ENCODE measurements around the gene HHLA2.

DNA sequence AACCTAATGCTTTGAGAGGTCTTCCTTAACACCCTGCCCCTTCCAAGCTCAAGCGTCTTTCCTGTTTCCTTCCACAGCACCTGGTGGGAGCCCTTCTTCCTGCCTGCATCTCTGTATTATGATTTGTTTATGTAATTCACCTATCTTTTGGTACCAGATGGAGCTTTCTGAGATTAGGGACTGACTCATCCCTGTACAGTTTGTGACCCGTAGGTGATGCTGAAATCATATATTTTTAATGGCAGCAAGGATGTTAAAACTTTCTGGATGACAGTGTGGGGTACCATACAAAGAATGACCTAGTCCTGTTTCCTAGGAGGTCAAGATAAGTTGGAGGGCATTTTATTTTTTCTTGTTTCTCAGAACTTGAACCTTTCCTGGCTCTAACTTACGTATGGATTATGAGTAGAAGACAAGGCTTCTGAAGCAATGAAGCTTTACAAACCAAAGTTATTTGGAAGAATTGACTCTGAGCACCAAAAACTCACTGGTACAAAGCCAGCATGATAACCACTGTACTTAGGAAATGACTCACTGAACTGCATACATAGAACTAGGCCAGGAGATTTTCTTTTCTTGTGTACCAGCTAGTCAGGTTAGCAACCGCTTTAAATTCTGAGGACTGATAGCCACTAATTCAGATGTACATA lies 46.6 kb downstream of the HHLA2 start:
- TF ChIP-seq, protein P1, sequence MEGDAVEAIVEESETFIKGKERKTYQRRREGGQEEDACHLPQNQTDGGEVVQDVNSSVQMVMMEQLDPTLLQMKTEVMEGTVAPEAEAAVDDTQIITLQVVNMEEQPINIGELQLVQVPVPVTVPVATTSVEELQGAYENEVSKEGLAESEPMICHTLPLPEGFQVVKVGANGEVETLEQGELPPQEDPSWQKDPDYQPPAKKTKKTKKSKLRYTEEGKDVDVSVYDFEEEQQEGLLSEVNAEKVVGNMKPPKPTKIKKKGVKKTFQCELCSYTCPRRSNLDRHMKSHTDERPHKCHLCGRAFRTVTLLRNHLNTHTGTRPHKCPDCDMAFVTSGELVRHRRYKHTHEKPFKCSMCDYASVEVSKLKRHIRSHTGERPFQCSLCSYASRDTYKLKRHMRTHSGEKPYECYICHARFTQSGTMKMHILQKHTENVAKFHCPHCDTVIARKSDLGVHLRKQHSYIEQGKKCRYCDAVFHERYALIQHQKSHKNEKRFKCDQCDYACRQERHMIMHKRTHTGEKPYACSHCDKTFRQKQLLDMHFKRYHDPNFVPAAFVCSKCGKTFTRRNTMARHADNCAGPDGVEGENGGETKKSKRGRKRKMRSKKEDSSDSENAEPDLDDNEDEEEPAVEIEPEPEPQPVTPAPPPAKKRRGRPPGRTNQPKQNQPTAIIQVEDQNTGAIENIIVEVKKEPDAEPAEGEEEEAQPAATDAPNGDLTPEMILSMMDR (IDR thresholded peaks at IDR 0.05; ENCODE audit: low read length): no peak
- no peak for TF ChIP-seq EZH2 (optimal IDR thresholded peaks at IDR 0.05; ENCODE audit: low read depth, low read length)

Data from MM.1S (cell line).